Left ventricle myocardium superior (tissue), 1 donor: Measurements from ENCODE around the gene MRPS6. TPM values are rescaled to one million over a fixed set of nuclear protein-coding genes. Genes with fewer than 3 reads are reported as not detected.

Experiments used
- ATAC-seq: fragments of 200-7000 bp; cut with Tn5 transposase; one replicate; pipeline ENCODE4 v1.9.1; 2020; ENCODE audit warnings: mild to moderate bottlenecking, moderate library complexity
- DNase-seq: peaks from one replicate; pipeline ENCODE4 v3.0.0-alpha.2; 2020
- intact Hi-C: fragments of 100-400 bp; cut with micrococcal nuclease; formaldehyde crosslinking; loops from one replicate; pipeline ENCODE4 v1.11.0; 2022
- total RNA-seq: library from RNA; stranded (reverse); fragmentation: NEBNext Ultra II Directional; extraction: Animal tissue kit (Norgen Biotek cat#: 25700); gene quantifications from one replicate; pipeline ENCODE4 v1.2.1, GENCODE V29; 2021
- donor health status: DM: no; HTN: yes; CAD: no; lungs with severe emphysema.

MRPS6 gene
- total RNA-seq, 1 donor from 2014 or later: 63.0 TPM

DNA sequence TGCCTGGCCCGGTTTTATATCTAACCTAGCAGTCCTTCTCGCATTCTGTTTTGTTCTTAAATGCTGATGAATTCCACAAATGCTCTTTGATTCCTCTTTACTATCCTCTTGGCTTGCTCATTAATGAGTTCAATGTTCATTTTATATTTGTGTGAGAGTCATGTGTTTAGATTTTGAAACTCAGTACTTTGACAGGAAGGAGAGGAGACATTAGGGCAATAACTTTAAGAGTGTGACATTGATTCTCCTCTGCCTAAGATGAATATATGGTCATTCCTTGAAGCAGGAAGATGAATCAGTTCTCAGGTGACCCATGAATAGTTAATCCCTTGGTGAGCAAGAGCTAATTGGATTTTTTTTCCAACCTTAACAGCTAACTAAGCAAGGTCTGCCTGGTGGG is 84.1 kb downstream of the MRPS6 start:
- DNase-seq (no peak), ATAC-seq (no peak)
- intact Hi-C loops: no loop called here

DNA sequence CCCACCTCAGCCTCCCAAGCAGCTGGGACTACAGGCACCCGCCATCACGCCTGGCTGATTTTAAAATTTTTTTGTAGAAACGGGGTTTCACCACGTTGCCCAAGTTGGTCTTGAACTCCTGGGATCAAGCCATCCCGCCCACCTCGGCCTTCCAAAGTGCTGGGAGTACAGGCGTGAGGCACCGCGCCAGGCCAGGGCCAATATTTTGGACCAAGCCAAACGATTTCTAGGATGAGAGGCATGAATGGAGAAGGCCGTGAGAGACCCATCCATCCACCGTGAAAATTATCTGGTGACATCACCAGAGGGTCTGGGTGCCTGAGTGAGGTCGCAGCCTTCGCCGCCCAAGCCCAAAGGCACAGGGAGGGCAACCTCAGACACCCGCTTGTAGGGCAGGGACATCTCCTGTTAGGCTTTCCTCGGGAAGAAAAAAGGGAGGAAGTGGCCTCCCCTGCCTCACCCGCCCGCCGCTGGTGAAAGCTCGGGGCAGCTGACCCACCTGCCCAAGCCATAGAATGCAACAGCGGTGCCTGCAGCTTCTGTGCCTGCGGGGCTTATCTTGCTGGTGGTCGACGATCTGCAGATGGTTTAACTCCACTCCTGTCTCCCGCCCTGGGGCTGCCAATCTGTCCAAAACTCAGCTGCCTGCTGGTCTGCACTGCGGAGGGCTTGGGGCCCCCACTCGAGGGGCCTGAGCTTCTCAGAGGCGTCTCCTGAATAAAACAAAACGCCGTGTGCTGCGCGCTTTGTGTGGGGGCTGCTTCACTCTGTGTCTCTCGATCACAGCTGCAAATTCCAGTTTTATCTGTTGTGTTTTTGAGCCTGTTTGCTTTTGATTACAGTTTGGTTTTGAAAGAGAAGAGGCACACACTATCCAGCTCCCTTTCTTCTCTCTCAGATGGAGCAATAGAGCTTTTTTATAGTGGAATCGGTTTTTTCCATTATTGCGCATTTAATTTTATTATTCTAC is 85.8 kb downstream of the MRPS6 start:
- intact Hi-C loops: no loop called here
- no peak for DNase-seq
- no peak for ATAC-seq

DNA sequence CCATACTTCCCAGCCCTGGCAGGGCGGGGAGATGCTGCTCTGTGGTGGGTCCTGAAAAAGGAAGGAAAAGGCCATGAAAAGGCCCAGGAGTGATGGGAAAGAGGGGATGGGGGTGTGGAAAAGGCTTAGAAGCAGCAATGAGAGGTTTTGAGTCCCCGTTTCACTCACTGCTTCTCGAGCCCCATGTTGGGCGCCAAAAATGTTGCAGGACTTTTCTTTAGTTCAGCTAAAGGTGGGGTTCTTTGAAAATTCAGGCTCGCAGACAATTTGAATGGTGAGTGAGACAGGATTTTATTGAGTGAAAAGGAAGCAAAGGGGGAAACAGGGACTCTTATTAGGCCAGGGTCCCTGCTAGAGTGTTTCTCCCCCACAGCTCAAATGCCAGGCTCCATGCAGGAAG is 93.1 kb downstream of the MRPS6 start:
- intact Hi-C loops: no loop called here
- ATAC-seq: no peak
- no peak for DNase-seq

DNA sequence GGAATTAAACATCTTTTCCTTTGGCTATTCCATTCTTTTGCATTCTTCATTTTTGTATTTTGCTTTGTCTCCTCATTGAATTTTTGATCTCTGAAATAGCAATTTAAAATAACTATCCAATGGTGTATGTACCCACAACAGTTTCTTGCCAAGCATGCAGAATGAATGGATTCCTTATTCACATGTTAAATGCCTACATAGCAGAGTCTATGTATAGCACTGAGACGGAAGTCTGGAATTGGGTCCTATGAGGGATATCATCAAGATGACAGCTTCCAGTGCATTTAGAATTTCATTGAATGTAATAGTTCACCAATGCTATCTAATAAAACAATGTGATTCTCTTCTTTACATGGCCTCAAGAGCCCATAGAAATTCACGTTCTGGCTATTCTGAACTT is 97.5 kb downstream of the MRPS6 start:
- DNase-seq (no peak), ATAC-seq (no peak)
- intact Hi-C loops: no loop called here

DNA sequence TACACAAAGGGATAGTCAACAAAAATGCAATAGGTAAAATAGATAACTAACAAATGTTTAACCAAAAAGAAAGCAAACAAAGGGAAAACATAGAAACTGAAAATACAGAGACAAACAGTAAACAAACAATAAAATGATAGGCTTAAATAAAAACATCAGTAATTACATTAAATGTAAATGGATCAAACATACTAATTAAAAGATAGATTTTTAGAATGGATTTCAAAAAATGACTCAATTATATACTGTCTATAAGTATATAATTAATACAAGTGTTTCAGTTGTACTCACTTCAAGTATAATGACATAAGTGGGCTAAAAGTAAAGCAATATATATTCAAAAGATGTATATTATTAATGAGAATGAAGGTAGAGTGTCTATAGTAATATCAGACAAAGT is 101.1 kb downstream of the MRPS6 start:
- ATAC-seq: no peak
- intact Hi-C loops: no loop called here
- no peak for DNase-seq

DNA sequence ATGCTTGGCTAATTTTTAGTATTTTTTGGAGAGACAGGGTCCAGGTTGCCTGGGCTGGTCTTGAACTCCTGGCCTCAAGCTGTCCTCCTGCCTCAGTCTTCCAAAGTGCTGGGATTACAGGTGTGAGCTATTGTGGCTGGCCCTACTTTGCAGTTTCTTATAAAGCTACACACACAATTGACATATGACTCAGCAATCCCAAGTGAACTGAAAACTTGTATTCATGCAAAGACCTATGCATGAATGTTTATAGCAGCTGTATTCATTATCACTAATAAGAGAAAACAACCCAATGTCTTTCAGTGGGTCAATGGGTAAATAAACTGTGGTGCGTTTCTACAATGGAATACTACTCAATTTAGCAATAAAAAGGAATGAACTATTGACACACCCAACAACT is 103.1 kb downstream of the MRPS6 start:
- intact Hi-C loops: no loop called here
- DNase-seq (no peak), ATAC-seq (no peak)

DNA sequence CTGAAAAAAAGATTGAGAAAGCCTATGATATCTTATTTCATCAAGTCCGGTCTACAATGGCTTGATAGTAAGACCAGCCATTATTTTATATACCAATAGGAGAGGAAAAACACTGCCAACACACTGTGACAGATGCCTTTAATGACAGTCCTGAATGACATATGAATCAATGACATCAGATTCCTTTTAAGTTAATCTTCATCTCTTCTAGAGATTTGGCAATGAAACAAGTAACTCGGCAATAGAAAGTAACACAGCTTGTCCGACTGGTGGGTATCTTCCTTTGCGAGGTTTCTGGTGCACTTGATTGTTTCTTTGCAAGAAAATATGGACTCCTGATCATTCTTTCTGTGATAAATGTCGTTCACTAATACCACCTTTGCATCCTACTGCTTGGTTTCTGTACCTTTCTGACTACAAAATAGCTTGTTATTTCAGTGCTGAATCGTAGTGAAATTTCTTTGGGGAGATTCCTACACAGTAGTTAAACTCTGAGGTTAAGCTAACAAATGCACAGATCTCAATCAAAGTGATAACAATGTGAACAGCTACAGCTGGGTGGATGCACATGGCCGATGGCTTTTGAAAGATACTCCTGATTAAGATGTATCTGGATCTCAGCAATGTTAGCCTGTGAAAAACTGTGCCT is 104.7 kb downstream of the MRPS6 start:
- DNase-seq: no peak
- intact Hi-C loops: no loop called here
- ATAC-seq: no peak

DNA sequence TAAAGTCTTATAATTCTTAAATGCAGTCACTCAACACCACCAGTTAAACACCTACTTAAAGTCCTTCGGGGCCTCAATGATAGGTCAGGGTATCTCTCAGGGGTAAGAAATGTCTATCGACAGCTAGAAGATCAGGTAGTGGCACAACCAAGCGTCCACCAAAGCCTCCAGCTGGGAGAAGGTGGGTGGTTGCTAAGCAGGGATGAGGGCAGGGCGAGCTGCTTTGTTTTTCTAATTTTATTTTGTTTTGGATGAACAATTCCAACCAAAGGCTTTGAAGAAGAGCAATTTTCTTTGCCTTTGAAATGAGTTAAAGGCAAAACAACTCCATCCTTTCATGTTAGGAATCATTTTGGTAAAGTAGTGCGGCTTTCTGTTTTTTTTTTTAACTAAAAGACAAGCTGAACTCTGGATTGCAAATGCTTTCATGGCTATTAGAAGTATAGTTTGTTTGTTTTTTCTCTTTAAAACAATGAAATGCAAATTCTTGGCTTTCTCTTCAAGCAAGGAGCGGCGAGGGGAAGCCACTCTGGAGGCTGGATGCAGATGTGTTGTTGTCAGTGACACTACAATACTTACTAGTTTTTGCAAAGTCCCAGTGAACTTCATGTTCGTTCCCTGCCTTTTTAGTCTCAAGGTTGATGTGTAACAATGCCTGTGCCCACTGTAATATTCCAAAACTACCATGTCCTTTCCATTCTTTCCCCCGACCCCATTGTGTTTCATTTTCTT is 106.0 kb downstream of the MRPS6 start:
- ATAC-seq (no peak), DNase-seq (no peak)
- intact Hi-C loops: no loop called here

DNA sequence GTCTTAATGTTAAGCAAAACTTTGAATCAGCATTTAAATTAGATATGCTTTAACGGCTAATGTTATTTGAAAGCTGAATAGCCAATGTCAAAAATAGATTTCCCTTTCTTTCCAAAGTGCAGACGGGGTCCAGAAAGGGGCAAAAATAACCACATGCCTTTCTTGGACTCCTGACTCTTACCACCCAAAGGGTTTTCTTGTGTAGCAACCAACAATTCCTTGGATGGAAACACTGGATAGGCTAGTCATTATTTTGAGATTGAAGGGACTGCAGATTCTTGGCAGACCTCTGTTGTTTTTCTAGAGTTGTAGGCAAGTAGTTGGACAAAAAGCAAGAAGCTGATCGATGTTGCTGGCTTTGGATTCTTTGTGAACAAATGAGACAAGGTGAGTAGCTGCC is 107.0 kb downstream of the MRPS6 start:
- intact Hi-C loops: no loop called here
- ATAC-seq: peak; percentile 38
- no peak for DNase-seq

DNA sequence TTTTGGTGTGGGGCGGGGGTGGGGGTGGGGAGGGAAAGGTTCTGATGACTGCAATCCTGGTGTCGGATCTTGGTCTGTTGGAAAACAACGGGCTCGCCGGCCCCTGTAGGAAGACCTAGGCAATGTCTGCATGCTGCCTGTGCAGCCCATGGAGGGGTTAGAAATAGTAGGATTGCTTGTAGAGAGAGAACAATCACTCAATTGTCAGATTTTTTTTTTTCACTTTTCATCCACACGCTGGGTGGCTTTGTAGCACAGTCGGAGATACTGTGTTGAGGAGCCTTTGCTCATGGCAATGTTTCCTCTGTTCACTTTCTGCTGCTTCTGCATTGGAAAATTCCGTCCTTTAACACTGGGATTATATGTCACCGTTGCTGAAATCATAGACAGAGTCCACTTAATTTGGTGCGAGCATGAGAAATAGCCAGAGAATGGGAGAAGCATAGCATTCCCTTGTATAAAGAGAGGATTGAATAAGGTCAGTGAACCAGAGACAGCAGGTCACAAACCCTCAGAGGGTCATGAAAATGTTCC is 107.5 kb downstream of the MRPS6 start:
- intact Hi-C loops: no loop called here
- DNase-seq: no peak
- peak; percentile 66 for ATAC-seq

DNA sequence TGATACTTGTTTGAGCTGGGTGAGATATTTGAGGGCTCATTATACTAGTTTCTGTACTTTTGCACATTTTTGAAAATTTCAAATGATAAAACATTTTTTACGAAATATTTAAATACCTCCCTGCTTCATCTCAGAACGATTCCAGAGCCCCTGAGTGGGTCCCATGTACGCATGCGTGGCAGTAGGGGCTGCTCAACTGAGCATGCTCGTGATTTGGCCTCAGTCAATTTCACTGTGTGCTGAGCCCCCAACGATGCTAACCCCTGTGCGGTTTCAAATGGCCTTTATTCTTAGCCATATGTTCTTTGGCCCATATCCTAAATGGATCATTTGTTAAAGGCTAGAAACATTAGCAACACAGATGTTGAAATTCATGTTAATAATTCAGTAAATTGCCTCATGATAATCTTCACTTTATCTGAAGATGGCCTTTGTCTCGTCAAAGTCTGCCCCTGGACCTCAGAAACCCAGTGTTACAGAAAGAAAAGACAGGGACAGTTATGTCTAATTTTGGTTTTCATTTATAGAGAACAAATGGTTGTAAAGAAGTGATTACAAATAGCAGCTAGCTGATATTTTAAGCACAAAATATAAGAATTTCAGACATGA is 108.2 kb downstream of the MRPS6 start:
- ATAC-seq: peak; percentile 59
- intact Hi-C loops: no loop called here
- DNase-seq: peak; percentile 36

DNA sequence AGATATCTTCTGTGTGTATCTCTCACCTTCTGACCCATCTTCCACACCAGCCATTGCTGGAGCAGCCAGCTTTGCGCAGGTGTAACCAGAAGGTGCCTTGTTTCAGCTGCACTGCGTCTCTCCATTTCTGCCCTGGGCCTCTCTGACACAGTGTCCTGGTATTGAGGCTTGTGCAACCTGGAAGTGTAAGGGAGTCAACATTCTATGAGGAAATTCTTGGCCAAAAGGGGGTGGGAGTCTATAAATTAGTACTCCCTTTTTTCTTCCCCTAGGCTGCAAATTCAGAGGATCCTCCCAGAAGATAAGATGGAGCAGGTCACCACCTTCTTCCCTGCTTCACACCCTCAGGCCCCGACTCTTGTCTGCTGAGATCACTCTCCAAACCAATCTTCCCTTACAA is 109.1 kb downstream of the MRPS6 start:
- intact Hi-C loops: no loop called here
- DNase-seq (no peak), ATAC-seq (no peak)

DNA sequence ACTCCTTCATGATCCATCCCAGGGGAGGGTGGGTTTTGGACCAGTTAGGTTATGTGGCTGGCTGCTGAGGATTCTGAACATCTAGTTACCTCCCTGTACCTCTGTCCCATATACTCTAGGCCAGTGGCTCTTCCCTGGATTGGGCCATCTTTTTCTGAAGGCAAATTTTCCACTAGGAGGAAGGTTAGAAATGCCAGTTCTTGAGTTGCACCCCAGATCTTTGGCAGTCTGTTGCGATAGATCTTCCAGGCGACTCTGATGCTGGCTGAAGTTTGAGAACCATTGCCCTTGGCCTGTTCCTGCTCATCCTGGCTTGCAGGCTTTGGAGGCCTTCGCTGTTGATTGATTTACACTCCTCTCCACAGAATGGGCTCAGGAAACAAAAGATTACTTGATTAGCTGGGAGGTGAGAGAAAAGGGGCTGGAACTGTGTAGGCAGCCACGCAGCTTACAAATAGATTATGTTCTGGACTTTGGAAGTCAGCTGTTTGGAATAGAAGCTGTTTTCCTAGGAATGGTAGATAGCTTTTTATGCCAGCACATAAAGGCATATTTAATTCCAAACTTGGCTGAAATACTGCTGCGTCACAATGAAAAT is 110.1 kb downstream of the MRPS6 start:
- ATAC-seq: no peak
- intact Hi-C loops: no loop called here
- DNase-seq: no peak

DNA sequence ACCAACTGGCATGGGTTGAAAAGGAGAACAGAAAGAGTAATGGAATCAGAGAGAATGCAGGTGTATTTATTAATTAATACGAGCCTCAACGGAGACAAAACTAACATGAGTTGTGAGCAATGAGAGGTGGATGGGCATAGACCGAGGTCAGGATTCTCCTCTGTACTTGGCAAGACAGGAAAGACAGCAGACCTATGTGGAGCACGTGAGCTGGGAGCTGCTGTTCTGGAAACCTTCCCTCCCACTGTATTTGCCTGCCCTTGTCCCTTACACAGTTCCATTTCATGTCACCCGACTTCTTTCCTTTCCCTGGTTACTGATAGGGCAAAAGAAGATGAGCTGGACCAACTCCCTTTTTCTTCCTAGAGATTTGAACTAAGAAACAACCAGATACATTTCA is 110.9 kb downstream of the MRPS6 start:
- DNase-seq: no peak
- ATAC-seq: no peak
- intact Hi-C loops: no loop called here

DNA sequence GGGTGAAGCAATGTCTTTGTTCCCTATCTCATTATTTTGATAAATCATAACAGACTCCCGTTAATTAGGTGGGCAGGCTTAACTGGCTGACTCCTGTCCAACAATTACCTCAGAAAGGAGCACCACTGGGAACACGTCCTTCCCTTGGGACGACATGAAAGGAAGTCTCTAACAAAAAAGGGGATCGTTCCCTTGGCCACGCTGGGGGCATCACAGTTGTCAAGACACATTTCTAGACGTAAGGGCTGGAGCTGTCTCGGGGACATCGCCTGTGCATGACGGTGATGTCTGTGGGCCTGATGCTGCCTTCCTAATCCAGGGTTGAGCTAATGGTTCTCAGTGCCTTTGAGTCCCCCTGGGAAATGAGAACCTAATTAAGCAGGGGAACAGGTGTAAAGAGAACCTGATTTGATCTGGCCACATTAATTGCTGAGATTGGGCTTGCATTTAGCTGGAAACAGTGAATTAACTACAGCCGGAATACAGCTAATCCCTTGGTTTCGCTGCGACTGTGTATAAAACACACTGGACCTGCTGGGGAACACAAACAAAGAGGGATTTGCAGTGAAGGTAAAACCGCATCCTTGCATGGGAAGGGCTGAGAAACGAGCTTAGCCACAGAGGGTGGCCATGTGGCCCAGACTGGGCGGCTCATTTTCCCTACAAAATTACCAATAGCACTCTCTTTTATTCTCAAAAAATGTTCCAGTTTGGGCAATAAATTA is 111.8 kb downstream of the MRPS6 start:
- ATAC-seq: no peak
- intact Hi-C loops: no loop called here

DNA sequence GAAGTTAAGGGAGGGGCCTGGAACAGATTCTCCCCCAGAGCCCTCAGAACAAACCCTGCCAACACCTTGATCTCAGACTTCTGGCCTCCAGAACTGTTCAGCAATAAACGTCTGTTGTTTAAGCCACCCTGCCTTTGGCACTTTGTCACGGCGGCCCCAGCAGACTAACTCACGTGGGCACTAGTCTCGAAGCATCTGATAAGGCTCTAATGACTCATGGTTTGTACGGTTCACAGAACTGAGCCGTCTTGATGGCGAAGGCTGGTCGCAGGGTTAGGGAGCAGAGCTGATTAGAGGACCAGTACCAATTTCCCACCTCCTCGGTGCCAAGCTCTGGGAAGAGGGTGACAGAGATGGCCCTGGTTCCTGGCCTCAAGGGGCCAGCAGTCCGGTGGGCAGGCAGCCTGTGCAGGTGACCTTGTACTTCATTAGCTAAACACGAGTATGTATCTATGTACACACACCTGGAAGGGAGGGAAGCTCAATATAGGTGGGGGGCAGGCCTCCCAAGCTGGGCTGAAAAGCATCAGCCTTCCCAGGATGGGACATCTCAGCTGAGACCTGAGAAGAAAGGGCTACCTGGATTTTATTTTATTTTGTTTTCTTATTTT is 112.8 kb downstream of the MRPS6 start:
- peak; percentile 17 for ATAC-seq
- peak; percentile 35 for DNase-seq
- intact Hi-C loops: no loop called here

More for the DNA sequence above, 111.8 kb downstream of the MRPS6 start:
- DNase-seq: no peak

DNA sequence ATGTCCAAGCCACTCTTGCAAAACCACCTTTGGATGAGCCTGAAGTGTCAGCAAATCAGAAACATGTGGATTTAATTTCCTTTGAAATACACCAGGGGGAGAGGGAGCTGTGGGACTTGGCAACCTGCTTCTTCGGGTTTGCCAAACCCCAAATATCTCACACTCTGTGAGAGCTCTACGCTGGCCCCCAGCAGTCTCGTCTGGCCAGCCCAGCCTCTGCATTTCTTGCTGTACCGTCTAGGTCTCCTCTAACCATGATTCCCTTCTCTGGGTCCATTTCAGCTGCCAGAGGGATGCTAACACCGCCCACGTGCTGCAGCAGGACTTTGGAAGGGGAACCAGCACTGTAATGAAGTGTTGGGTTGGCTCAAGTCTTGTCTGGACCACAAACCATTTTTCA is 114.6 kb downstream of the MRPS6 start:
- DNase-seq (peak; percentile 72), ATAC-seq (peak; percentile 92)
- intact Hi-C loops: no loop called here

DNA sequence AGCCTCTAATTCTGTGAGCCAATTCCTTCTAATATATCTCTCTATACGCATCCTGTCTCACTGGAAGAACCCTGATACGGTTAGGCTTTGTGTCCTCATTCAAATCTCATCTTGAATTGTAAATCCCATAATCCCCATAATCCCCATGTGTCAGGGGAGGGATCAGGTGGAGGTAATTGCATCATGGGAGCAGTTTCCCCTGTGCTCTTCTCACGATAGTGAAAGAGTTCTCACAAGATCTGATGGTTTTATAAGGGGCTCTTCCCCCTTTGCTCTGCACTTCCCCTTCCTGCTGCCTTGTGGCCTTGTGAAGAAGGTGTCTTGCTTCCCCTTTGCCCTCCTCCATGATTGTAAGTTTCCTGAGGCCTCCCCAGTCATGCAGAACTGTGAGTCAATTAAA is 116.1 kb downstream of the MRPS6 start:
- ATAC-seq: no peak
- no peak for DNase-seq
- intact Hi-C loops: no loop called here
